NOMO-1 treated with dmso at 0.1 percent for 144 hours (cell line): ENCODE measurements around the gene JAK3.
"Not testable (repeated sequence)": the region's sequence is repeated elsewhere in the genome, so short reads cannot be mapped to it uniquely, and the experiment has no call there.

Experiments used
- DNase-seq: peaks from one replicate; lab custom pipeline; 2025; ENCODE audit not compliant: unreplicated experiment; lab: John Stamatoyannopoulos, UW

The JAK3 gene

DNA sequence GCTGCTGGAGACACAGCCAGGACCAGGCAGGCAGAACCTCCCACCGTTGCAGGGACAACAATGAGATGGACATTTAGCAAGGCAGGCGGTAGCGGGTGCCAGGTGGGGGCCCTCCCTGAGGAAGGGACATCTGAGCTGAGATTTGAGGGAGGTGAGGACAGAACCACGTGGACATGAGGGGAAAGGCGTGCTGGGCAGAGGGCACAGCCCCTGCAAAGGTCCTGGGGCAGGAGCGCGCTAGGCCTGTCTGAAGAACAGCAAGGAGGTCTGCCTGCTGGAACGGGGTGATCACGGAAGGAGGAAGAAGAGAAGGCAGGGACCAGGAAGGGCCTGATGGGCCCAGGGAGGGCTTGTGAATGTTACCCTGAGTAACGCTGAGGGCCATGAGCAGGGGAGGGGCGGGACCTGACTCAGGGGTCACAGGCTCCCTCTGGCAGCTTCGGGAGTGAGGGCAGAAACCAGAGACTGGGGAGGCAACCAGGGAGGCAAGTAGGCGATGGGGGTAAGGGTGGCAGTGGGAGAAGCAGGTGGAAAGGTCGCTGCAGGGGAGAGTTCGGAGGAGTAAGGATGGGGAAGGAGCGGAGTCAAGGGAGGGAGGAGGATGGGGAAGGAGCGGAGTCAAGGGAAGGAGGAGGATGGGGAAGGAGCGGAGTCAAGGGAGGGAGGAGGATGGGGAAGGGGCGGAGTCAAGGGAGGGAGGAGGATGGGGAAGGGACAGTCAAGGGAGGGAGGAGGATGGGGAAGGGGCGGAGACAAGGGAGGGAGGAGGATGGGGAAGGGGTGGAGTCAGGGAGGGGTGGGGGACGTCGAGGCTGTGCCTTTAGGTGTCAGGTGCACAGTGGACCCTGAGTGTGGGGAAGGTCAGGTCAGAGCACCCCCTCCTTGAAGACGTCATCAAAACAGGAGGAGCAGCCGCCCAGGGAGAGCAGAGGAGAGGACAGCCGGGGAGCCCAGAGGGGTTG, 68.5 kb downstream of the JAK3 start:
- no peak for DNase-seq

- DNase-seq: no peak
Observed at GRCh38 chr19:17778251-17778967, 69.4 kb downstream of the JAK3 start.

DNA sequence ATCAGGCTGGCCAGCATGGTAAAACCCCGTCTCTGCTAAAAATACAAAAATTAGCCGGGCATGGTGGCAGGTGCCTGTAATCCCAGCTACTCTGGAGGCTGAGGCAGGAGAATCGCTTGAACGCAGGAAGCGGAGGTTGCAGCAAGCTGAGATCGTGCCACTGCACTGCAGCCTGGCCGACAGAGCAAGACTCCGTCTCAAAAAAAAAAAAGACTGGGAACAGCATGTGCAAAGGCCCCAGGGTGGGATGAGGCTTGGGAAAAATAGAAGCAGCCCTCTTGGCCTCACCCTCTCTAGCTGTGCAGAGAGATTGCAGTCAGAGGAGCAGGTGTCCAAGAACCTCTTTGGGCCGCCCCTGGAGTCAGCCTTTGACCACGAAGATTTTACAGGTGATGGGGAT, 69.9 kb downstream of the JAK3 start:
- not testable (repeated sequence) for DNase-seq

DNA sequence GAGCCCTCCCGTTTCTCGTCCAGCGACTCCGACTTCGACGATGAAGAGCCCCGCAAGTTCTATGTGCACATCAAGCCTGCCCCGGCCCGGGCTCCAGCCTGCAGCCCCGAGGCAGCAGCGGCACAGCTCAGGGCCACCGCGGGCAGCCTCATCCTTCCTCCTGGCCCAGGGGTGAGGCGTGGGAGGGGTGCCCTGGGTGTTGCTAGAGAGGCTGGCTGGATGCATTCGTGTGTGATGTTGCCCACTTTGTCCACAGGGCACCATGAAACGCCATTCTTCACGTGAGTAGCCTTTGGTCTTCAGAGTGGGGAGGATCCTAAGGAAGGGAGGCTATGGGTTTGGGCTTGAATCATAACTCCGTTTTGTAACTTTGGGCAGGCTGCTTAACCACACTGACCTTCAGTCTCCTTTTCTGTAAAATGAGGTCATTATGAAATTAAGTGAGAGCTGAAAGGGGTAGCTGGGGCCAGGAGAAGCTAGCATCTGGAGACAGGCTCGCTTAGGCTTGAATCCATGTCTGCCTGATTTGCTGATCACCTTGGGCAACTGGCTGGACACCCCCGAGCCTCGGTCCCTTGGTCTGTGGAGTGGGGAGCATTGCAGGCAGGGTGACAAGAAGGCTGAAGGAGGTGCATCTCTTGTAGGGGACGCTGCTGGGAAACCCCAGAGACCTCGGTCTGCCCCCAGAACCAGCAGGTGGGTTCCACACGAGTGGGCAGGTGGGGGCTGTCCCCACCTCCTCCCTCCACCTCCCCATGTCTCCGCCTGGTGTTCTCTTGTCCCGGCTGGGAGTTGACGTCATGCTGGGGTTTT, 71.6 kb downstream of the JAK3 start:
- DNase-seq: no peak

DNA sequence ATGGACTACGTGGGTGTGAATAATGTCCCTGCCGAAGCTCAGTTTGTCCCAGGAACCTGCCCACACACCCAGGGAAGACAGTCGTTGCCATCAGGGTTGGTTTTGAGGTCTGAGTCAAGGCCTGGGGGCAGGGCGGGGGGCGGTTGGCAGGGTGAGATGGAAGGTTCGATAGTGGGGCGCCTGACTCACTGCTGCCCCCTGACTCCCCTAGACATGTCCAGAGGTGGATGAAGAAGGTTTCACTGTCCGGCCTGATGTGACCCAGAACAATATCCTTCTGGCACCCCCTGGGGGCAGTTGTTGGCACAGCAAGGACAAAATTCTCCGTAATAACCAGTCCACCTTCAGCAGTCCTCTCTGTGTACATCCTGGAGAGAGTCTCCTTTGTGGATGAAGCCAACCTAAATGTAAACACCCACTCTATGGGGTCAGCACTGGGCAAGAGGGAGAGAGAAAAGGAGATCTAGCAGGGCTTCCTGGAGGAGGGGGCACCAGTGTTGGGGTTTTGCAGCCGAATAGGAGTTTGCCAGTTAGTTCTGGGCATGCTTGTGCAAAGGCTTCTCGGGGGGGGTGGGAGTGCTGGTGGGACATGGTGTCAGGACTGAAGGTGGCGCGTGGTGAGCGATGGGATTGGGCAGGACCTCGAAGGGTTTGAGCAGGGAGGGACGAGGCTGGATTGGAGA, 72.4 kb downstream of the JAK3 start:
- DNase-seq: no peak
